Transverse colon (tissue), 4 donors: ENCODE data around the gene OCA2. TPM values are rescaled to one million over a fixed set of nuclear protein-coding genes. Genes with fewer than 3 reads are reported as not detected.

Experiments
- DNase-seq: peaks from one replicate; pipeline ENCODE4 v3.0.0-alpha.2; 2019
- H3K27ac ChIP-seq, 4 donors: fragments of 200-600 bp; sonication (generic); 2 replicates each; pipeline ENCODE4 v1.5.1; 2016 to 2018; ENCODE audit warnings: inconsistent platforms in 4 of 4
- H3K27me3 ChIP-seq: fragments of 200-600 bp; sonication (generic); 2 replicates; pipeline ENCODE4 v1.5.1; 2017; ENCODE audit warnings: inconsistent platforms
- H3K36me3 ChIP-seq, 4 donors: fragments of 200-600 bp; sonication (generic); 2 replicates each; pipeline ENCODE4 v1.5.1; 2017 to 2019; ENCODE audit warnings: inconsistent platforms in 4 of 4
- H3K4me1 ChIP-seq, 4 donors: fragments of 200-600 bp; sonication (generic); 2 replicates each; pipeline ENCODE4 v1.5.1; 2017 to 2020; ENCODE audit warnings: inconsistent platforms in 4 of 4
- H3K4me3 ChIP-seq, 4 donors: fragments of 200-600 bp; sonication (generic); 1 replicate in 1 of 4; 2 replicates in 3 of 4; pipeline versions ENCODE4 v1.5.1 to v1.6.1; 2017 to 2019; ENCODE audit warnings: inconsistent platforms in 4 of 4
- H3K9me3 ChIP-seq, 2 donors: fragments of 200-600 bp; sonication (generic); 2 replicates each; pipeline ENCODE4 v1.5.1; 2017 to 2019; ENCODE audit warnings: inconsistent platforms in 2 of 2
- EP300 ChIP-seq: sonication (generic); formaldehyde crosslinking; IDR thresholded peaks from one replicate; pipeline ENCODE4 v1.6.1; 2017; ENCODE audit warnings: antibody characterized with exemption, low read depth
- POLR2A ChIP-seq: fragments of 450-650 bp; IDR thresholded peaks from one replicate; pipeline ENCODE4 v1.6.1; 2016; ENCODE audit warnings: antibody characterized with exemption, mild to moderate bottlenecking, moderate library complexity
- POLR2AphosphoS5 ChIP-seq, 3 donors: sonication (generic); formaldehyde crosslinking; IDR thresholded peaks; one replicate each; pipeline ENCODE4 v1.6.1; 2016; ENCODE audit warnings: antibody characterized with exemption in 3 of 3
- WGBS, 2 donors: methylation state at CpG; one replicate each; pipeline ENCODE4 v1.1.5; 2018; ENCODE audit warnings: low coverage in 1 of 2; 5-methylcytosine and 5-hydroxymethylcytosine counted together
- in situ Hi-C, 4 donors: fragments of 200-750 bp; cut with MboI; loops; one replicate each; pipeline versions ENCODE4 v1.15.0 to v1.15.1; 2017; ENCODE audit warnings: low sequenced_read_pairs in 3 of 4, low pct_ligation_motif_present in 1 of 4, low pct_unique_long_range_greater_than_20kb in 1 of 4
- intact Hi-C: fragments of 100-400 bp; cut with DNase I; formaldehyde crosslinking; loops from one replicate; pipeline ENCODE4 v1.15.1; 2023; ENCODE audit warnings: low total_unique reads
- total RNA-seq, 4 donors: library from RNA; depleted of rRNA; stranded (reverse); fragments of >200 nt; gene quantifications; one replicate each; pipeline ENCODE4 v1.1.0, GENCODE V29; 2016
- TF ChIP-seq, protein P1 (sequence below), 5 experiments: fragments of 200-600 bp in 3 of 5; fragments of 450-650 bp in 2 of 5; sonication (generic) in 3 of 5; IDR thresholded peaks; 1 replicate in 2 of 5; 2 replicates in 3 of 5; pipeline ENCODE4 v1.5.1; 2016 to 2017; ENCODE audit warnings: antibody characterized with exemption in 5 of 5, inconsistent platforms in 3 of 5, mild to moderate bottlenecking in 2 of 5, moderate library complexity in 1 of 5

Gene OCA2
- total RNA-seq, 4 donors from 2014 or later: 1.4 to 1.9 TPM; not detected in 2

DNA sequence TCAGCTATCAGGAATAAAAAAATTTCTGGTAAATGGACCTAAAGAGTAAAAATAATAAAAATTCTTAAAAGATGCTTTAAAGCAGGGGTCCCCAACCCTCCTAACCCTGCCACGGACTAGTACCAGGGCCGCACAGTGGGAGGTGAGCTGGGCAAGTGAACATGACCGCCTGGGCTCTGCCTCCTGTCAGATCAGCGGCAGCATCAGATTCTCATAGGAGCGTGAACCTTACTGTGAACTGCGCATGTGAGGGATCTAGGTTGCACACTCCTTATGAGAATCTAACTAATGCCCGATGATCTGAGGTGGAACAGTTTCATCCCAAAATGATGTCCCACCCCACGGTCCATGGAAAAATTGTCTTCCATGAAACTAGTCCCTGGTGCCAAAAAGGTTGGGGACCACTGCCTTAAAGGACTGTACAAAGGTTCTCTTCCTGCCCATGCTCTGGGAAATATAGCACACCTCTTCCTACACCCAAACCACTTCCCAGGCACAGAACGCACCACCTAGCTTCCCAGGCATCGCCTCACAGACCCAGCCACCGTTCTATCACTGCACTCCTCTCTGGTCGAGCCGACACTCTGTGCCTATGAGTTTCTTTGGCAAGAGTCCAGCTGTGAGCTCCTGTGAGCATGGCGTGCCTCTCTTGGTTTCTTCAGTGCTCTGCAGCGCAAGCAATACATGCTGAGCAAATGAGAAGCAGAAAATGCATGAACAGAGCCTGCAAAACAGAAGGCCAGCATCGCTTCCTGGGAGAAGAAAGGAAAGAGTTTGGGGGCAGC, 104.9 kb downstream of the OCA2 start:
- intact Hi-C loops (no loop called here), in situ Hi-C loops (no loop called here)
- 78 to 86% methylated on average over 12 to 16 of the region's 16 CpGs for WGBS, 2 donors

DNA sequence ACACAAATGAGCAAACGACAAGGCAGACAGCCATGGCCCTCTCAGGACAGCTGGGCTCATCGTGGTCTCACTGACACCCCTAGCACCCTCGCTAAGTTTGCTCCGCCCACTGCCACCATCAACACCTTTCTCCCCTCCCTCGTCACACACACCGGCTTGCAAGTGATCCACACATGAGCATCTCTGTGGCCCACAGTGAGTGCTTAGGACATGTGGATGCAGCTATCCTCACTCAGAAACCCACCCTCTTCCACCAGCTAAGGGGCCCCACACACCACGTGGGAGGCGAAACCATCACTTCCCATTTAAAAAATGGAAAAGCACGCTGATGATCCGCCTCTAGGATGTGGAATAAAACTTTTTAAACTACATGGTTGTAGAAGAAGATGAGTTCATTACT, 105.6 kb downstream of the OCA2 start:
- Histone ChIP-seq H3K4me1 (no peaks in the 10 kb centered on the region), H3K27ac (no peak overlapping the region), H3K4me3 (no peak overlapping the region), H3K36me3 (no peaks in the 10 kb centered on the region), H3K9me3 (no peaks in the 10 kb centered on the region), H3K27me3 (no peaks in the 10 kb centered on the region)
- no peak for DNase-seq
- 72 to 98% methylated on average over 2 to 10 of the region's 10 CpGs for WGBS, 2 donors
- intact Hi-C loops: no loop called here
- TF ChIP-seq, protein P1, sequence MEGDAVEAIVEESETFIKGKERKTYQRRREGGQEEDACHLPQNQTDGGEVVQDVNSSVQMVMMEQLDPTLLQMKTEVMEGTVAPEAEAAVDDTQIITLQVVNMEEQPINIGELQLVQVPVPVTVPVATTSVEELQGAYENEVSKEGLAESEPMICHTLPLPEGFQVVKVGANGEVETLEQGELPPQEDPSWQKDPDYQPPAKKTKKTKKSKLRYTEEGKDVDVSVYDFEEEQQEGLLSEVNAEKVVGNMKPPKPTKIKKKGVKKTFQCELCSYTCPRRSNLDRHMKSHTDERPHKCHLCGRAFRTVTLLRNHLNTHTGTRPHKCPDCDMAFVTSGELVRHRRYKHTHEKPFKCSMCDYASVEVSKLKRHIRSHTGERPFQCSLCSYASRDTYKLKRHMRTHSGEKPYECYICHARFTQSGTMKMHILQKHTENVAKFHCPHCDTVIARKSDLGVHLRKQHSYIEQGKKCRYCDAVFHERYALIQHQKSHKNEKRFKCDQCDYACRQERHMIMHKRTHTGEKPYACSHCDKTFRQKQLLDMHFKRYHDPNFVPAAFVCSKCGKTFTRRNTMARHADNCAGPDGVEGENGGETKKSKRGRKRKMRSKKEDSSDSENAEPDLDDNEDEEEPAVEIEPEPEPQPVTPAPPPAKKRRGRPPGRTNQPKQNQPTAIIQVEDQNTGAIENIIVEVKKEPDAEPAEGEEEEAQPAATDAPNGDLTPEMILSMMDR (IDR thresholded peaks at IDR 0.05): no peak
- TF ChIP-seq POLR2A (no peak), EP300 (no peak), POLR2AphosphoS5 (IDR thresholded peaks at IDR 0.05) (no peak)
- in situ Hi-C loops: no loop called here

More for the DNA sequence above, 104.9 kb downstream of the OCA2 start:
- H3K9me3 ChIP-seq: no peaks in the 10 kb centered on the region
- TF ChIP-seq POLR2AphosphoS5 (IDR thresholded peaks at IDR 0.05): no peak
- TF ChIP-seq EP300: no peak
- no peak for TF ChIP-seq POLR2A
- TF ChIP-seq, protein P1 (IDR thresholded peaks at IDR 0.05): no peak
- no peak overlapping the region for H3K4me3 ChIP-seq
- DNase-seq: no peak
- H3K36me3 ChIP-seq: no peaks in the 10 kb centered on the region
- no peak overlapping the region for H3K27ac ChIP-seq
- H3K4me1 ChIP-seq: no peaks in the 10 kb centered on the region
- no peaks in the 10 kb centered on the region for H3K27me3 ChIP-seq

DNA sequence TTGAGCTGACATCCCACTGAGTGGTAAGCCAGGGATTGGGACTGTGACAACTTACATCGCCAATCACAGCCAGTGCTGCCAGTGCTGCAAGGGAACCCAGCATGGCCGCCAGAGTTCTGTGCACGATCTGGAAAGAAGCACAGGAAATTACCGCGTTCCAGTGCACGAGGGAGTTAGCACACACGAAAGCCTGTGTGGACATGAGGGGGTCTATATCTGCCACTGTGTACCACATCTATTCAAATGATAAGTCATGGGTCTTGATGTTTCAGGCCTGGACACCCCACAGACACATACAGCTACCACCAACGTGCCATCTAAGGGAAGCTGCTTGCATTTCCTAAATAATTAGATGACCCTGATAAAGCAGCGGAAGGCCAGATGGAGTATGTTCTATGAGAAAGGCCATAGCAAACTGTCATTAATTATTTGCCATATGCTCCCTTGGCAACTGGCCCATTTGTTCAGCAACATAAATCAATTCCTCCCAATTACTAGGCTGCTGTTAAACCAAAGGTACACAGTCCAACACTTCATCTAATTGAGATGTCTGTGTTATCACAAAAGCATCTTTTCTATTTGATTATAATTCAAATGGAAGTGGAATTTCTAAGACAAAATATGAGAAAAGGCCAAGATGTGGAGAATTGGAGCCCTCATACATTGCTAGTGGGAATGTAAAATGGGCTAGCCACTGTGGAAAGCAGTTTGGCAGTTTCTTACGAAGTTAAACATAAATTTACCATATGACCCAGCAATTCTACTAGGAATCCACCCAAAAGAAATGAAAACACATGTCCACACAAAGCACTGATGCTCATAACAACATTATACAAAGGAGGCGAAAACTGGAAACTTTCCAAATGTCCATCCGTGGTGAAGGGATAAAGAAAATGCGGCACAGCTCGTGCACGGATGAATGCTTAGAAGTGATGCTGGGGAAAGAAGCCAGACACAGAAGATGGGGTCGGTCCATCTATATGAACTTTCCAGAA, 108.3 kb downstream of the OCA2 start:
- intact Hi-C loops (no loop called here), in situ Hi-C loops (no loop called here)
- no peak for DNase-seq

More for the DNA sequence above, 108.3 kb downstream of the OCA2 start:
- no peaks in the 10 kb centered on the region for H3K36me3 ChIP-seq
- WGBS, 2 donors: 61 to 69% methylated on average over 7 to 16 of the region's 16 CpGs
- no peaks in the 10 kb centered on the region for H3K27me3 ChIP-seq
- no peak for TF ChIP-seq POLR2AphosphoS5 (IDR thresholded peaks at IDR 0.05)
- TF ChIP-seq EP300: no peak
- TF ChIP-seq, protein P1 (IDR thresholded peaks at IDR 0.05): no peak
- no peak overlapping the region for H3K4me3 ChIP-seq
- no peaks in the 10 kb centered on the region for H3K9me3 ChIP-seq
- no peak overlapping the region for H3K27ac ChIP-seq
- no peaks in the 10 kb centered on the region for H3K4me1 ChIP-seq
